Transverse colon (tissue), 4 donors: ENCODE measurements around the gene LHFPL3. TPM values are rescaled to one million over a fixed set of nuclear protein-coding genes. Genes with fewer than 3 reads are reported as not detected.

Source experiments
- DNase-seq: peaks from one replicate; pipeline ENCODE4 v3.0.0-alpha.2; 2019
- H3K27ac ChIP-seq, 4 donors: fragments of 200-600 bp; sonication (generic); 2 replicates each; pipeline ENCODE4 v1.5.1; 2016 to 2018; ENCODE audit warnings: inconsistent platforms in 4 of 4
- H3K27me3 ChIP-seq: fragments of 200-600 bp; sonication (generic); 2 replicates; pipeline ENCODE4 v1.5.1; 2017; ENCODE audit warnings: inconsistent platforms
- H3K36me3 ChIP-seq, 4 donors: fragments of 200-600 bp; sonication (generic); 2 replicates each; pipeline ENCODE4 v1.5.1; 2017 to 2019; ENCODE audit warnings: inconsistent platforms in 4 of 4
- H3K4me1 ChIP-seq, 4 donors: fragments of 200-600 bp; sonication (generic); 2 replicates each; pipeline ENCODE4 v1.5.1; 2017 to 2020; ENCODE audit warnings: inconsistent platforms in 4 of 4
- H3K4me3 ChIP-seq, 4 donors: fragments of 200-600 bp; sonication (generic); 1 replicate in 1 of 4; 2 replicates in 3 of 4; pipeline versions ENCODE4 v1.5.1 to v1.6.1; 2017 to 2019; ENCODE audit warnings: inconsistent platforms in 4 of 4
- H3K9me3 ChIP-seq, 2 donors: fragments of 200-600 bp; sonication (generic); 2 replicates each; pipeline ENCODE4 v1.5.1; 2017 to 2019; ENCODE audit warnings: inconsistent platforms in 2 of 2
- EP300 ChIP-seq: sonication (generic); formaldehyde crosslinking; IDR thresholded peaks from one replicate; pipeline ENCODE4 v1.6.1; 2017; ENCODE audit warnings: antibody characterized with exemption, low read depth
- POLR2A ChIP-seq: fragments of 450-650 bp; IDR thresholded peaks from one replicate; pipeline ENCODE4 v1.6.1; 2016; ENCODE audit warnings: antibody characterized with exemption, mild to moderate bottlenecking, moderate library complexity
- POLR2AphosphoS5 ChIP-seq, 3 donors: sonication (generic); formaldehyde crosslinking; IDR thresholded peaks; one replicate each; pipeline ENCODE4 v1.6.1; 2016; ENCODE audit warnings: antibody characterized with exemption in 3 of 3
- WGBS, 2 donors: methylation state at CpG; one replicate each; pipeline ENCODE4 v1.1.5; 2018; ENCODE audit warnings: low coverage in 1 of 2; 5-methylcytosine and 5-hydroxymethylcytosine counted together
- in situ Hi-C, 4 donors: fragments of 200-750 bp; cut with MboI; loops; one replicate each; pipeline versions ENCODE4 v1.15.0 to v1.15.1; 2017; ENCODE audit warnings: low sequenced_read_pairs in 3 of 4, low pct_ligation_motif_present in 1 of 4, low pct_unique_long_range_greater_than_20kb in 1 of 4
- intact Hi-C: fragments of 100-400 bp; cut with DNase I; formaldehyde crosslinking; loops from one replicate; pipeline ENCODE4 v1.15.1; 2023; ENCODE audit warnings: low total_unique reads
- total RNA-seq, 4 donors: library from RNA; depleted of rRNA; stranded (reverse); fragments of >200 nt; gene quantifications; one replicate each; pipeline ENCODE4 v1.1.0, GENCODE V29; 2016
- TF ChIP-seq, protein P1 (sequence below), 5 experiments: fragments of 200-600 bp in 3 of 5; fragments of 450-650 bp in 2 of 5; sonication (generic) in 3 of 5; IDR thresholded peaks; 1 replicate in 2 of 5; 2 replicates in 3 of 5; pipeline ENCODE4 v1.5.1; 2016 to 2017; ENCODE audit warnings: antibody characterized with exemption in 5 of 5, inconsistent platforms in 3 of 5, mild to moderate bottlenecking in 2 of 5, moderate library complexity in 1 of 5

The LHFPL3 gene
- total RNA-seq, 4 donors from 2014 or later: 0.27 to 0.80 (median 0.32) TPM; not detected in 1

DNA sequence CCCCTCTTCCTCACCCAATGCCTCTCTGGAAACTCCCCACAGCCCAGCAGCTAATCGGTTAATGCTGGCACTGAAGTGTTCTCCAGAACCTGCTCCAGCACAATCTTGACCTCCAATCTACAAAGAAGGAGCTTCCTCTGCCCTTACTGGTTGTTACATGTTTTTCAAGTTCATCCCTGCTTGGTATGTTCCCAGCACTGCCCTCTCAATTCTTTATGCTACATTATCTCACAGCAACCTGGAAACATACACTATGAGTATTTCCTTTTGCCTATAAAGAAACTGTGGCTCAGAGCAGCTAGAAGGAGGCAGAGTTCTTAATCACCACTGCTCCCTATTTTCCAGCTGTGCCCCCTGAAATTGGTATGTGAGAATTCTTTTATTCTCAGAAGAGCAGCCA lies 601.5 kb downstream of the LHFPL3 start:
- Histone ChIP-seq H3K4me1 (peaks cover 4 to 71% (median 38%) of the 10 kb centered on the region in 4 donors), H3K4me3 (no peak overlapping the region), H3K27me3 (no peaks in the 10 kb centered on the region), H3K36me3 (no peaks in the 10 kb centered on the region), H3K9me3 (no peaks in the 10 kb centered on the region), H3K27ac (peak overlapping the region in 3 of 4 donors; percentile 68 to 85 (median 77))
- TF ChIP-seq, protein P1, sequence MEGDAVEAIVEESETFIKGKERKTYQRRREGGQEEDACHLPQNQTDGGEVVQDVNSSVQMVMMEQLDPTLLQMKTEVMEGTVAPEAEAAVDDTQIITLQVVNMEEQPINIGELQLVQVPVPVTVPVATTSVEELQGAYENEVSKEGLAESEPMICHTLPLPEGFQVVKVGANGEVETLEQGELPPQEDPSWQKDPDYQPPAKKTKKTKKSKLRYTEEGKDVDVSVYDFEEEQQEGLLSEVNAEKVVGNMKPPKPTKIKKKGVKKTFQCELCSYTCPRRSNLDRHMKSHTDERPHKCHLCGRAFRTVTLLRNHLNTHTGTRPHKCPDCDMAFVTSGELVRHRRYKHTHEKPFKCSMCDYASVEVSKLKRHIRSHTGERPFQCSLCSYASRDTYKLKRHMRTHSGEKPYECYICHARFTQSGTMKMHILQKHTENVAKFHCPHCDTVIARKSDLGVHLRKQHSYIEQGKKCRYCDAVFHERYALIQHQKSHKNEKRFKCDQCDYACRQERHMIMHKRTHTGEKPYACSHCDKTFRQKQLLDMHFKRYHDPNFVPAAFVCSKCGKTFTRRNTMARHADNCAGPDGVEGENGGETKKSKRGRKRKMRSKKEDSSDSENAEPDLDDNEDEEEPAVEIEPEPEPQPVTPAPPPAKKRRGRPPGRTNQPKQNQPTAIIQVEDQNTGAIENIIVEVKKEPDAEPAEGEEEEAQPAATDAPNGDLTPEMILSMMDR (IDR thresholded peaks at IDR 0.05): no peak
- TF ChIP-seq POLR2AphosphoS5 (IDR thresholded peaks at IDR 0.05) (no peak), POLR2A (no peak), EP300 (no peak)
- no peak for DNase-seq
- intact Hi-C loops: no loop called here
- in situ Hi-C loops: no loop called here
- 86% methylated on average over 1 of the region's 1 CpG; no CpG with 5 or more reads in 1 of the 2 donors for WGBS, 2 donors

DNA sequence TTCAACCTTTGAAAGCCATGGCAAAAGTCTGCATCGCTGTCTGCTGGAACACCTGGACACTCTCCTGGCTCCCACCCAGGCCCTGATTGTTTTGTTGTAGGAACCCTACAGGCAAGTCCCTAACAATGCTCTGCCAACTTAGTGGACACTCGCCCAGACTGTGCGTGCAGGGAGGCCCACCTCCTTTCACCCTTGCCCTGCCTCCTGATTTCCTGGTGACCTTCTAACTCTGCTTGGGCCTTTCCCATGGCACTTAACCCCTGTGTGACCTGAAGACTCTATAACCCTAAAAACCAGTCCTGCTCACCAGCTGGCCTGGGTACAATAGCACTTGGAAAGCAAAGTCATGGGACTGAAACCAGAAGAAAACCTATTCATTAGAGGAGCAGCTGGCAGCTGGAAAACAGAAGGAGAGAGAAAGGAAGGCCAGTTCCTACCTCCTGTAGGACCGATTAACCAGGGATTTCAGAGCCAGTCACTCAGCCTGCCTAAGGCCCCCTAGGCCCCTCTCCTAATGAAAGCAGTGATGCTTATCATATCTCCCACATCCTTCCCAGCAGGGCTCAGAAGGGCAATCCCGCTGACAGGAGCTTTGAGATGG lies 602.9 kb downstream of the LHFPL3 start:
- peak; percentile 56 for DNase-seq
- H3K36me3 ChIP-seq: no peaks in the 10 kb centered on the region
- no peaks in the 10 kb centered on the region for H3K27me3 ChIP-seq
- TF ChIP-seq EP300 (no peak), POLR2A (no peak), POLR2AphosphoS5 (IDR thresholded peaks at IDR 0.05) (no peak)
- TF ChIP-seq, protein P1 (IDR thresholded peaks at IDR 0.05): peak in 1 of 5 experiments; percentile 23
- peaks cover 4 to 60% (median 34%) of the 10 kb centered on the region in 4 donors for H3K4me1 ChIP-seq
- H3K4me3 ChIP-seq: no peak overlapping the region
- 33% methylated on average over 5 of the region's 5 CpGs; no CpG with 5 or more reads in 1 of the 2 donors for WGBS, 2 donors
- H3K27ac ChIP-seq: peak overlapping the region; percentile 68 to 85 (median 74)
- intact Hi-C loops: no loop called here
- H3K9me3 ChIP-seq: no peaks in the 10 kb centered on the region
- in situ Hi-C loops: no loop called here

DNA sequence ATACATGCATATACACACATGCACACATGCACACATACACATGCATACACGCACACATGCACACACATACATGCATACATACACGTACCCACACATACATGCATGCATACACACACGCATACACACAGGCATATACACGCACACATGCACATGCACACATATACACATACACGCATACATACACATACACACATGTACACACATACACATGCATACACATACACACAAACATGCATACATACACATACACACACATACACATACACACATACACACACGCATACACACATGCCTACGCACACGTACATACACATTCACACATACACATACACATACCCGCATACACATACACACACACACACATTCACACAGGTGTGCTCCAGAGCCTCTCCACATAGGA lies 604.6 kb downstream of the LHFPL3 start:
- Histone ChIP-seq H3K9me3 (no peaks in the 10 kb centered on the region), H3K27ac (peak overlapping the region; percentile 68 to 85 (median 74)), H3K4me1 (peaks cover 4 to 44% (median 24%) of the 10 kb centered on the region in 4 donors), H3K27me3 (no peaks in the 10 kb centered on the region), H3K36me3 (no peaks in the 10 kb centered on the region), H3K4me3 (no peak overlapping the region)
- in situ Hi-C loops: no loop called here
- 82 to 92% methylated on average over 2 to 9 of the region's 9 CpGs for WGBS, 2 donors
- intact Hi-C loops: no loop called here
- no peak for DNase-seq
- TF ChIP-seq EP300 (no peak), POLR2A (no peak), POLR2AphosphoS5 (IDR thresholded peaks at IDR 0.05) (no peak)
- TF ChIP-seq, protein P1 (IDR thresholded peaks at IDR 0.05): no peak

DNA sequence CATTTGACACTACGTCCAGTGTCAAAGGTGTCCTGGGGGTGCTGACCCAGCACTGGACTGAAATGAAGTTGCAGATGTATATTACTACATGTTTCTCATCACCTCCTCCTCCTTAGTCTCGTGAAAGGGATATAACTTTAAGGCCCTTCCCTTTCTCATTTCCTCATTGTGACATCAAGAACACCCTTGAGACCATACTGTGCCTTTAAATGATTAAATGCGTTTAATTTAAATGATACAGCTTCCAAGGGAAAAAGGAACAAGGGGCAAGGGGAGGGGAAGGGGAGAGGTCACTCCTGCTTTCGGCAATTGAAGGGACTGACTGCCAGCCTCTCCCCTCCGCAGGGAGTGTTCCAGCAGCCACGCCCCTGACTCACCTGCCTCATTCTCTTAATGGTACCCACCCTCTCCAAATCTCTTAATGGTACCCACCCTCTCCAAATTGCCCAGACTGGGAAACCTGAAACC lies 605.2 kb downstream of the LHFPL3 start:
- peak; percentile 15 for TF ChIP-seq EP300
- no peak for TF ChIP-seq POLR2A
- peak in 2 of 3 donors; percentile 26 to 56 for TF ChIP-seq POLR2AphosphoS5 (IDR thresholded peaks at IDR 0.05)
- no peak overlapping the region for H3K4me3 ChIP-seq
- H3K27ac ChIP-seq: peak overlapping the region; percentile 68 to 85 (median 74)
- DNase-seq: peak; percentile 88
- intact Hi-C loops (no loop called here), in situ Hi-C loops (no loop called here)
- H3K27me3 ChIP-seq: no peaks in the 10 kb centered on the region
- H3K9me3 ChIP-seq: no peaks in the 10 kb centered on the region
- H3K36me3 ChIP-seq: no peaks in the 10 kb centered on the region
- peaks cover 4 to 44% (median 24%) of the 10 kb centered on the region in 4 donors for H3K4me1 ChIP-seq
- 36 to 37% methylated on average over 5 to 6 of the region's 6 CpGs for WGBS, 2 donors
